Measurements from ENCODE around the gene EDEM2.
A peak's percentile ranks its signal among the peaks of the same experiment; 100 is the strongest.
"Not testable (repeated sequence)": the region's sequence is repeated elsewhere in the genome, so short reads cannot be mapped to it uniquely, and the experiment has no call there.

EDEM2 gene

DNA sequence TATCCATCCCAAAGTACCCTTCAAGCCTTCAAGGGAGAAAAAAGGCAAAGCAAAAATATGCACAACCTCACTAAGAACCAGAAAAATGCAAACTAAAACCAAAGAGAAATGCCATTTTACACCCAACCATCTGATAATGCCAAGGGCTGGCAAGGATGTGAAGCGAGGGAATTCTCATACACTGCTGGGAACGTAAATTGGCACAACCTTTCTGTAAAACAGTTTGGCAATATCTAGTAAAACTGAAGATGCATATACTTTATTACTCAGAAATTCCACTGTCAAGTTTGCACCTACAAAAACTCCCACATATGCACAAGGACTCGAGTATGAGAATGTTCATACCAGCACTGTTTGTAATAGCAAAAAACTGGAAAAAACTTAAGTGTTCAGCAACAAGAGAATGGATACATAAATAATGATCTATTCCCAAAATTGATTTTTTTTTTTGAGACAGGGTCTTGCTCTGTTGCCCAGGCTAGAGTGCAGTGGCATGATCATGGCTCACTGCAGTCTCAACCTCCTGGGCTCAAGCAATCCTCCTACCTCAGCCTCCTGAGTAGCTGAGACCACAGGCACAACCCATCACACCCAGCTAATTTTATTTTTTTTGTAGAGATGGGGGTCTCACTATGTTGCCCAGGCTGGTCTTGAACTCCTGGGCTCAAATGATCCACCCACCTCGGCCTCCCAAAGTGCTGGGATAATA is 21.7 kb upstream of the EDEM2 start:
- not testable (repeated sequence) for DNase-seq

- no peak for DNase-seq
These were observed 20.7 kb upstream of the EDEM2 start for GRCh38 chr20:35167787-35168186.

GRCh38 chr20:35166242-35166830 is 19.2 kb upstream of the EDEM2 start:
- DNase-seq, result no peak

- no peak for DNase-seq
These were observed 18.4 kb upstream of the EDEM2 start for GRCh38 chr20:35165221-35166185.

- not testable (repeated sequence) for DNase-seq
These were observed 17.4 kb upstream of the EDEM2 start for GRCh38 chr20:35164531-35164930.

DNA sequence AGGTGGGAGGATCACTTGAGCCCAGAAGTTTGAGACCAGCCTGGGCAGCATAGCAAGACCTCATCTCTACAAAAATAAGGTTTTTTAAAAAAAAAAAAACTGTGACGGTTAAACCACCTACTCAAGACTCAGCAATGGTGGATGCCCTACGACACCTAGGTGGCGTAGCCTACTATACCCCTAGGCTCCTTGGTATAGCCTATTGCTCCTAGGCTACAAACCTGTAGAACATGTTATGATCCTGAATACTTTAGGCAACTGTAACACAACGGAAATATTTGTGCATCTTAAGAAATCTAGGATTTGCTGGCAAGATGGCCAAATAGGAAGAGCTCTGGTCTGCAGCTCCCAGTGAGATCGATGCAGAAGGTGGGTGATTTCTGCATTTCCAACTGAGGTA is 13.2 kb upstream of the EDEM2 start:
- not testable (repeated sequence) for DNase-seq

- DNase-seq, result no peak
These were observed 9.8 kb upstream of the EDEM2 start for GRCh38 chr20:35156978-35157377.

DNA sequence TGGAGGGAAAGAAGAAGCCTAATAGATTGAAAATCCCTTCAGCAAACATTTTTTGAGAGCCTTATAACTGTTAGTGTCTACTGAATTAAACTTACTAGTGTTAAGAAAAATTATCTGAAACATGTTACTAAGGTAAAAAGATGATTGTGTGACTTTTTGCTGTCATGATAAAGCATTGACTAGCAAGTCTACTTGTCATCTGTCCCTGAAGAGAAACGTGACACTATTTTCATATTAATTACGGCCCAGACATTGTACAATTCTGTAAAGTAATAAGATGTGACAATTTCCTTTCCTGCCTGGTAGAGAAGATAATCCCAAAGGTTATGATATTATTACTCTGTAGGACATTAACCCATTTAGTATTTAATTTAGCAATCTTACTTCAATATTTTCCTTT is 8.8 kb upstream of the EDEM2 start:
- no peak for DNase-seq

DNA sequence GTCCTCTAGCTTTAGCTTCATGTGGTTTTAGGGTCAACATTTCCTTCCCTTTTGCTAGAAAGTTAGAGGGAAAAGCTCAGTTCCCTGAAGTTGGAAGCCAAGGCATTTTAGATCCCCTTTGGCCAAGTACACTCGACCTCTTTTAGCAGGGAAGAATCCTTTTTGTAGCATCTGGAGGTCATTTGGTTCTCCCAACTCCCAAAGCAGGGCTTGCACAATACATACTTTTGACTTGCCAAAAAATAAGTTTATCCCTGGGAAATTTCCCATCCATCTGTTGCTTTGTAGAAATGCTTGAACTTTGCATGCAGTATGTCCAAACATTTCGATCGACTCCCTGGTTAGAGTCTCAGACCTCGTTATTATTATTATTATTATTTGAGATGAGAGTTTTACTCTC is 4.6 kb upstream of the EDEM2 start:
- no peak for DNase-seq

DNA sequence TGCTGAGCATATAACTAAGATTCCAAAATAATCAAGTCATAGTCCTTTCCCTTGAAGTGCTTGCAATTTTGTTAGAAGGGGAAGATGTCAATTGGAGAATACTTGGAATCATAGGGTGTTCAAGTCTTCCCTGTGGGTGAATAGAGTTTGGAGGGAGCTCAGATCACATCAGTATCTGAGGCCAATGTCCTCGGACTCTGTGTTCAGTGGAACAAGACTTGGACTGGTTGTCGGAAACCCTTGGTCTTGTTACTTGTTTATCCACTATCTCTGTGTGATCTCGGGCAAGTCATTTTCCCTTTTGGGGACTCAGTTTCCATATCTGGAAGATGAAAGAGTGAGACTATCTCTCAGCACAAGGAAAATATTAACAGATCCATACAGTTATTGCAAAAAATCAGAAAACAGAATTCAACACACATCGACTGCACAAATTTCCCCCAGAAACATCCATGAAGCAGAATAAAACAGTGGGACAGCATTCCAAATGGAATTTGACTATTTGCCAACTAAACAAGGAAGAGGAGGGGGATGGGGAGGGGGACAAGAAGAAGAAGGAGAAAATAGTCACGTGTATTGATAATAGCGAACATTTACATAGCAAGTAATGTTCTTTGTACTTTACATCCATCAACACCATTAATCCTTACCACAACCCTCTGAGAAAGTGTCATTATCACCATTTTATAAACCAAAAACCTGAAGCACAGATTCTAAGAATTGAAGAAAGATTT is 3.9 kb upstream of the EDEM2 start:
- DNase-seq, result no peak

- DNase-seq, result peak; percentile 23
These were observed 487 bp upstream of the EDEM2 start for GRCh38 chr20:35147575-35148071.

DNA sequence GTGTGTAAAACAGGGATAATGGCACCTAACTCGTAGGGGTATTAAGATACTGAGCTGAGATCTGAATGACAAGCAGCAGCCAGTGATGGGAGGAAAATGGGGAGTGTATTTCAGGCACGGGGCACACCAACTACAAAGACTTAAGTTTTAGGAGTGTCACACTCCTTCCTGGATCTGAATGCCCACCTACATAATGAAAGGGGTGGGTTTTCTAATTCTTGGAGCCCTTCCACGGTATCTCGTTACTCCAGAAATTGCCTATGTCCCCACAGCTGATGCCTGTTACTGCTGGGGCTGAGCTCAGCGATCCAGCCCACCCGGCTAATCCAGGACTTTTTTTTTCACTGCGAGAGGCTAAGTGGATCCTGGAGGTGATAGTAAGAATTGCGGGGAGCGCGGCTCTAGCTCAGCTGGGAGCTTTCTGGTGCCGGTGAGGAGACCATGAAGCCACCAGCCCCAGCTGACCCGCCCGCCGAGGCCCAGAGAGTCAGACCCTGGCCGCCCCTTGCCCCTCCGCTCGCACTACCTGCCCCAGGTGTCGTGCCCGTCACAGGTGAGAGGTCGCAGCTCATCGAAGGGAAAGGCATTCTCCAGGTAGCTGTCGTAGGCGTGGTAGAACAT is 727 bp downstream of the EDEM2 start:
- no peak for DNase-seq

- DNase-seq, result no peak
These were observed 2.0 kb downstream of the EDEM2 start for GRCh38 chr20:35145141-35145564.

DNA sequence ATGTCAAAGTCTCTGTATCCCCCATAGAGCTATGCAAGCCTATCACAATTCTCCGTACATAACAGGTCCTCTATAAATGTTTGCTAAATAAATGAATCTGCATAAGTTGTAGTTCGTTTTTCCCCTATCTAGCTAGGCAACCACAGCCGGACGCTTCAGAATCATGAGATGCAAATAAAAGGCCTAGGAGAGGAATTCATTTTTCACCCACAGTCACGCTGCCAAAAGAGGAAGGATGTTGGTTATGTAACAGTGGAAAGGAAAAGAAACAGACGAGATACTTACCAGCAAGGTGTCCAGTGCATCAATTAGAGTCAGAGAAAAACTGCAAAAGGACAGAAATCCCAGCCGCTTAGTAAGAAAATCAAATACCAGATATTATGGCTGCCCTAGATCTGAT is 2.4 kb downstream of the EDEM2 start:
- DNase-seq, result no peak

DNA sequence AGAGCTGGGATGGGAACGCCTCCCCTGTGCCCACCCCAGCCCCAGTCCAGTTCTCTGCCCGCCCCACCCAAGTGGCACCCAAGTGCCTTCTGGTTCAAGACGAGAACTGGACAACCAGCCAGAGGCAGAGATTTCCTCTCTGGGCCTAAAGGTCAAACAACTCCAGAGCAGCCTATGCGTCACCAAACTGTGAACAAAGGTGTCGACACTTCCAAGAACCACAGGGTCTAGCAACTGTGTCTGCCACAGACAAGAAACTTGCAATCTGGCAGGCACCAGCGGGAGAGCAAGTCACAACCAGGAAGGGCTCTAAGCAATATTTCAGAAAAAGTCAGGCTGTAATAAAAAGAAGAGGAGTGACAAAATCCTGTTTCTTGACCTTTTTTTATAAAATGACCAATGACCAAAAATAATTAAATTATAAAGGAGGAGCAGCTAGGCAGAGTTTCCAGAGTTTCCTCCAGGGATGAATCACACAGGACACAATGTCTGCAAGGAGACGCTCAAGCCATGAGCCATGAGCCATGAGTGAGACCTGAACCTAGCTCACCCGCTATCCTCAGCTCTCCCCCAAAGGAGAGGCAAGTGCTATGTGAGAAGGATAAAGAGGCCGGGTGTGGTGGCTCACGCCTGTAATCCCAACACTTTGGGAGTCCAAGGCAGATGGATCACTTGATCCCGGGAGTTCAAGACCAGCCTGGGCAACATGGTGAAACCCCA is 11.1 kb downstream of the EDEM2 start:
- DNase-seq, result no peak

DNA sequence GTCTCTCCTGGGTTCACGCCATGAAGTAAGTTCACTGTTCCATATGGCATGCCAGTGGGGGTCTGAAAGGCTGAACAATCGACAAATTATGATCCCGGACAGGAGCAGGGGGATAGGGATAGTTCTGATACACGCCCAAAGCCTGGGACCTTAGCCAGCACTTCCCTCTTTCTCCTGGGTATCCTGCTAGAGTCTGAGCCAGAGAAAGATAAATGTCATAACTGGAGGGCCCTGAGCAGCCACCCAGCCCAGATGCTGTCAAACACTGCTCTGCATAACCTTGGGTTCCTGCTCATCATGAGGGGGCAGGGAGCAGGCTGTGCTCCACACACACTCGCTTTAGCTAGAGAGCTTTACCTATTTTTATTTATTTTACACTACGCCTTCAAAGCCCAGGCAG is 12.3 kb downstream of the EDEM2 start:
- DNase-seq, result no peak

DNA sequence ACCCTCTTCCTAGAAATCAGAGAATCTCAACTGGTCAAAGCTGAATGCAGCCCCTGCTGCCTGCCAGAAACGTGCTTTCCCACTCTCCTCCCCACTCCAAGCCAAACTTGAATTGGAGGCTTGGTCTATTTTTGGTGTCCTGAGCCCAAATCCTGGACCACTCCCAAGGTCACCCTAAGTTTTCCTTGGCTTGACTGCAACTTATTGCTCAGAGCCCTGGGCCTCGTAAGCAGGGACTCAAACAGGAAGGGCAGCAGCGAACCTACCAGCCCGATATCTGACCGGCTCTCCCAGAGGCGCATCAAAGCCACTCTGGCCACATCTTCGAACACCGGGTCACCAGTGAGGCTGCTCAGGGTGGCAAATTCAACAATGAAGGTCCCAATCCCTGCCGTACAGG is 12.7 kb downstream of the EDEM2 start:
- no peak for DNase-seq

DNA sequence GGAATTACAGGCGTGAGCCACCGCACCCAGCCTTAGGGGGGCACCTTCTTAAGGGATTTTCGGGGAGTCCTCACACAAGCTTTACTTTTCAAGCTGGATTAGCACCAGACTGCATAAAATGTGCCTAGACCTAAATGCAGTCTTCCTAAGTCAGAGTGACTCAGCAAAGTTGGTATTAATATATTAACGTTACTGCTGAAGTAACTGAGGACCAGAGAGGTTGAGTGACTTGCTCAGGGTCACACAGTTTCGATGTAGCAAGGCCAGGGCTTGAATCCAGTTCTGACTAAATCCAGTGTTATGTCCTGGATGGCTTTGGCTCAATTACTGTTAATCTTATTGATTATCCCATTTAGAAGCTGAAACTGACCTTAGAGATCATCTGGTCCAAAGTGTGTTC is 13.4 kb downstream of the EDEM2 start:
- DNase-seq, result no peak

DNA sequence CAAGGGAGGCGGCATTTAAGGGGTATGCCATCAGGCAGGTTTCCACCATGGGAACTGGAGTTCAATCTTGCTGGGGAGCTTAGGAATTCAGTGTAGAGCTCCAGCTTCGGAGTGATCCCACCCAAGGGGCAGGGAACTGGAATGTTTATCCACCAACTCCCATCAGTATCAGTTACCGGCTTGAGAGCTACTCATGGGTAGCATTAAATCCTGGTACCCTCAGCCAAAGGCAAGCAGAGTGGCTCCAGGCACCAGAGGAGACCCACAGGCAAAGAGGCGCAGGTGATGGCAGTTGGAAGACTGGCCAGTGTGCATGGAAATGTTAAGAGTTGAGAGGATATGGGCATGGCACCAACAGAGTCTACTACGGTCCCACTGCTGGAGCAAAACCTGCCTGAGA is 14.1 kb downstream of the EDEM2 start:
- no peak for DNase-seq

GRCh38 chr20:35131934-35132333 is 15.2 kb downstream of the EDEM2 start:
- no peak for DNase-seq

- no peak for DNase-seq
These were observed 17.5 kb downstream of the EDEM2 start for GRCh38 chr20:35129647-35130069.

DNA sequence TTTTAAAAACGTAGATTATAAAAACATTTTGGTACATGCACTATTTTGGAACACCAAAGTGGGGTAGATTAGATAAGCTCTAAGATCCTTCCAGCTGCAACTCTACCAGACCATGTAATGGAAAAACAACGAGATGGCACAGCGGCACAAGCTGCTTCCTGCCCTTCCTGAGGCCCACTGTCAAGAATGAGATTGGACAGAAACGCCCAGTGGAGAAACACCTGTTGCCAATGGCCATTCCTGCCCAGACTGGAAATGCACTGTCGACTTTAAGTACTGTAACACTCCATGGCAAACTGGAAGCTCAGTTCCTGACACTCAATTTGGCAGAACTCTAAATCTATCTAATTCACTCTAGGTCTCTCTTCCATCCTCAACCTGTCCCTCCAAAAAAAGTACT is 21.4 kb downstream of the EDEM2 start:
- no peak for DNase-seq

Measured in activated T-cell treated with anti-CD3 and anti-CD28 coated beads, Interleukin-2, amount 50 U/mL, for 1 hour (primary cell).